ENCODE measurements around the gene PHKB.

The PHKB gene

GRCh38 chr16:47638175-47638574 is 177.0 kb downstream of the PHKB start:
- Histone ChIP-seq H3K4me1 (ENCODE audit: control insufficient read depth, low read length) (no peaks in the 10 kb centered on the region), H3K4me3 (ENCODE audit: low read length) (no peak overlapping the region), H3K27me3 (ENCODE audit: control insufficient read depth, low read length) (no peaks in the 10 kb centered on the region), H3F3A (ENCODE audit: control insufficient read depth, insufficient read depth) (no peaks in the 10 kb centered on the region), H3K27ac (ENCODE audit: low read depth, low read length) (no peak overlapping the region), H4K20me1 (ENCODE audit: control insufficient read depth, insufficient read depth, low read depth, low read length) (no peaks in the 10 kb centered on the region), H3K36me3 (ENCODE audit: control insufficient read depth, low read length) (peaks cover 26% of the 10 kb centered on the region), H3K9me2 (replicated peaks; ENCODE audit: control insufficient read depth, low read length) (no peaks in the 10 kb centered on the region), H3K9me3 (ENCODE audit: control insufficient read depth, insufficient read depth, low read length) (no peaks in the 10 kb centered on the region), H3K4me2 (ENCODE audit: low read length) (no peak overlapping the region), H3K79me2 (ENCODE audit: control insufficient read depth, low read length) (no peaks in the 10 kb centered on the region)
- TF ChIP-seq CTCF (IDR thresholded peaks at IDR 0.05; ENCODE audit: low read depth, low read length, poor library complexity, severe bottlenecking) = no peak
- TF ChIP-seq EZH2phosphoT487 (IDR thresholded peaks at IDR 0.05; ENCODE audit: borderline replicate concordance, low read length) = no peak

GRCh38 chr16:47640661-47641060 is 179.5 kb downstream of the PHKB start:
- no peaks in the 10 kb centered on the region for H4K20me1 ChIP-seq (ENCODE audit: control insufficient read depth, insufficient read depth, low read depth, low read length)
- no peaks in the 10 kb centered on the region for H3K9me3 ChIP-seq (ENCODE audit: control insufficient read depth, insufficient read depth, low read length)
- H3K4me2 ChIP-seq (ENCODE audit: low read length) = no peak overlapping the region
- no peaks in the 10 kb centered on the region for H3K79me2 ChIP-seq (ENCODE audit: control insufficient read depth, low read length)
- TF ChIP-seq EZH2phosphoT487 (IDR thresholded peaks at IDR 0.05; ENCODE audit: borderline replicate concordance, low read length) (no peak), CTCF (IDR thresholded peaks at IDR 0.05; ENCODE audit: low read depth, low read length, poor library complexity, severe bottlenecking) (no peak)
- no peaks in the 10 kb centered on the region for H3K4me1 ChIP-seq (ENCODE audit: control insufficient read depth, low read length)
- H3K36me3 ChIP-seq (ENCODE audit: control insufficient read depth, low read length) = peaks cover 28% of the 10 kb centered on the region
- H3K27ac ChIP-seq (ENCODE audit: low read depth, low read length) = no peak overlapping the region
- H3K27me3 ChIP-seq (ENCODE audit: control insufficient read depth, low read length) = no peaks in the 10 kb centered on the region
- H3F3A ChIP-seq (ENCODE audit: control insufficient read depth, insufficient read depth) = no peaks in the 10 kb centered on the region
- no peaks in the 10 kb centered on the region for H3K9me2 ChIP-seq (replicated peaks; ENCODE audit: control insufficient read depth, low read length)
- no peak overlapping the region for H3K4me3 ChIP-seq (ENCODE audit: low read length)

GRCh38 chr16:47643323-47644000 is 182.3 kb downstream of the PHKB start:
- H3K36me3 ChIP-seq (ENCODE audit: control insufficient read depth, low read length) = peaks cover 21% of the 10 kb centered on the region

More at GRCh38 chr16:47643323-47644000, 182.3 kb downstream of the PHKB start:
- Histone ChIP-seq H4K20me1 (ENCODE audit: control insufficient read depth, insufficient read depth, low read depth, low read length) (no peaks in the 10 kb centered on the region), H3K4me2 (ENCODE audit: low read length) (no peak overlapping the region), H3K9me2 (replicated peaks; ENCODE audit: control insufficient read depth, low read length) (no peaks in the 10 kb centered on the region), H3K4me3 (ENCODE audit: low read length) (no peak overlapping the region), H3K27ac (ENCODE audit: low read depth, low read length) (no peak overlapping the region), H3K9me3 (ENCODE audit: control insufficient read depth, insufficient read depth, low read length) (no peaks in the 10 kb centered on the region), H3F3A (ENCODE audit: control insufficient read depth, insufficient read depth) (no peaks in the 10 kb centered on the region), H3K4me1 (ENCODE audit: control insufficient read depth, low read length) (no peaks in the 10 kb centered on the region), H3K79me2 (ENCODE audit: control insufficient read depth, low read length) (no peaks in the 10 kb centered on the region), H3K27me3 (ENCODE audit: control insufficient read depth, low read length) (no peaks in the 10 kb centered on the region)
- no peak for TF ChIP-seq EZH2phosphoT487 (IDR thresholded peaks at IDR 0.05; ENCODE audit: borderline replicate concordance, low read length)
- TF ChIP-seq CTCF (IDR thresholded peaks at IDR 0.05; ENCODE audit: low read depth, low read length, poor library complexity, severe bottlenecking) = no peak

Measured in DOHH2 (cell line).